Measurements from ENCODE around the gene FAM20A.
"Not testable (repeated sequence)": the region's sequence is repeated elsewhere in the genome, so short reads cannot be mapped to it uniquely, and the experiment has no call there.

The FAM20A gene

DNA sequence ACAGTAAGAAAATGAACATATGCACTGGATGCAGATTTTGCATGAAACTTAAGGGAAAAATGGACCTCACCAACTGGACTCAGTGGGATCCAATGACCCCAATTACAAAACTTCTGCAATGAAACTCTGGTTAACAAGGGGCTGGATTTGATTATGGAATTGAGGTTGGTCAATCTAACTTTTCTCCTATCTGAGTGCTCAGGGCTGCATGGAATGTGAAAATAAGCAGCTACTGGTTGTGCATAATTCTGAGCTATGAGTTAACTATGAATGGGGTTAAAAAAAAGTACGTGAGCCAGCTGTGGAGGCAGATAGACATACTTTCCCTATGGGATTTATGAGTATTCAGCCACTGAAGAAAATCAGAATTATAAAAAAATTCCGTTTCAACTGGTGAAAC is 9.2 kb downstream of the FAM20A start:
- DNase-seq (ENCODE audit: low spot score) = no peak
- FAIRE-seq = no peak

DNA sequence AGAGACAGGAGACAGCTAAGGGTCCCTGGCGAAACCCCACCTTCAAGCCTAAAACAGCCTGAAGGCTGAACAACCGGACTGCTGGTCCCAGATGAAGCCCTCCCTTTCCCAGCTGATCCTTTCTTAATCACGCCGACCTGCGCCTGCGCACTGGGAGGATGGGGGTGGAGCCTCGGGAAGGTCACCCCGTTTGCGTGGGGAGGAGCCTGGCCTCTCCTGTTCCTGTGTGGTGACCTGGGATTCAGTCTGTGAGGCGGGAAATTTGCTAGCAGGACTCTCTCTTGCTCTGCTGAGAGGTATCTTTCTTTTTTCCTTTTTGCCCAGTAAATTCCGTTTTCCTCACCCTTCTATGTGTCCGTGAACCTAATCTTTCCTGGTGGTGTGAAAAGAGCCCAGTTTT is 9.6 kb downstream of the FAM20A start:
- DNase-seq (ENCODE audit: low spot score) (no peak), FAIRE-seq (no peak)

DNA sequence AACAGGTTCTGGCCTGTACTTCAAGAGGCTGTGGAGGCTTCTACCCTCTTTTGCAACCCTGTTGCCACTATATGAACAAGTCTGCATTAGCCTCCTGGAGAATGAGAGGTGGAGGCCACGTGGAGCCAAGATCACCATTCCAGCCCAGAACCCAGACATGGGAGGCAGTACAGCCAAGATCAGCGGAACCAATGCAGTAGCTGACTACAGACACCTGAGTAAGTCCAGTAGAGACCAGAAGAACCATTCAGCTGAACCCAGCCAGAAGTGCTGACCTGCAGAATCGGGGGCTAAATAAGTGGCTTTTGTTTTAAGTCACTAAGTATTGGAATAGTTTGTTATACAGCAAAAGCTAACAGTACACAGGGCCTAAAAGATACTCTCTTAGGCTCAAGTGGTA is 12.1 kb downstream of the FAM20A start:
- DNase-seq (ENCODE audit: low spot score) (no peak), FAIRE-seq (no peak)

DNA sequence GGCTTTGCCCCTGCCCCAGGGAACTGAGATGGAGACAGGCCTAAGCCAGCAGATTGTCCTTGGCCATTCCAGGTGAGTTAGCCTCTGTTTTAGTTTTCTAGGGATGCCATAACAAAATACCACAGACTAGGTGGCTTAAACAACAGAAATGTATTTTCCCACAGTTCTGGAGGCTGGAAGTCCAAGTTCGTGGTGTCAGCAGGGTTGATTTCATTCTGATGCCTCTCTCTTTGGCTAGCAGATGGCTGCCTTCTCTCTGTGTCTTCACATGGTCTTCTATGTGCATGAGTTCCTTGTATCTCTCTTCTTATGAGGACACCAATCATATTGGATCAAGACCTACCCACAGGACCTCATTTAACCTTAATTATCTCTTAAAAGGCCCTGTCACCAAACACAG is 12.8 kb downstream of the FAM20A start:
- FAIRE-seq (no peak), DNase-seq (ENCODE audit: low spot score) (no peak)

DNA sequence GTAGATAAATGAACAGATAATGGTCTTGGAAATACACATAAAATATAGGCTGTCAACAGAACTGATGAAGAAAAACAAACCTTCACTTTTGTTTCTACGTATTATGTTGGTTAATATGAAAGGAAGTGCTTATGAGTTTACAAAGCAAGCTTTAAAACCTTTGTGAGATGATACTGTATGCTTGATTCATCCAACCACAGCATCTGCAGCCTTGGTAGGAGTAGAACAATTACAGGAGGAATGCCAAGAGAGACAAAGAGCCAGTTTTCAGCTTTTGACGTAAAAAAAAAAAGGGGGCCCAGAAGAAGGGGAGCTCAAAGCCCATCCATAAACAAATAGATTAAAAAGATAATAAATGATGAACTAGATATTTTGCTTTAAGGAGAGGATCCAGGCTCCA is 13.3 kb downstream of the FAM20A start:
- DNase-seq (ENCODE audit: low spot score) (no peak), FAIRE-seq (no peak)

DNA sequence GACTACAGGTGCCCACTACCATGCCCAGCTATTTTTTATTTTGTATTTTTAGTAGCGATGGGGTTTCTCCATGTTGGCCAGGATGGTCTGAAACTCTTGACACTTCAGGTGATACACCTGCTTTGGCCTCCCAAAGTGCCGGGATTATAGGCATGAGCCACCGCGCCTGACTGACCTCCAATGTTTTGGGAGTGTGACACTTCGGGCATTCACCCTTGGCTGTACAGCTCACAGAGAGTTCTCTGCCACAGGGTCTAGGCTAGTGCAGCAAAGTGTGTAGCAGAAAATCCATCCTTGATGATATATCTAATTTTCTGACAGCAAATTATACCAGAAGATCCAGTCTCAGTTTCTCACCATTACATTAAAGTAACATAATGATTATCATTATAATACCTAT is 14.1 kb downstream of the FAM20A start:
- no peak for DNase-seq (ENCODE audit: low spot score)
- FAIRE-seq = no peak

DNA sequence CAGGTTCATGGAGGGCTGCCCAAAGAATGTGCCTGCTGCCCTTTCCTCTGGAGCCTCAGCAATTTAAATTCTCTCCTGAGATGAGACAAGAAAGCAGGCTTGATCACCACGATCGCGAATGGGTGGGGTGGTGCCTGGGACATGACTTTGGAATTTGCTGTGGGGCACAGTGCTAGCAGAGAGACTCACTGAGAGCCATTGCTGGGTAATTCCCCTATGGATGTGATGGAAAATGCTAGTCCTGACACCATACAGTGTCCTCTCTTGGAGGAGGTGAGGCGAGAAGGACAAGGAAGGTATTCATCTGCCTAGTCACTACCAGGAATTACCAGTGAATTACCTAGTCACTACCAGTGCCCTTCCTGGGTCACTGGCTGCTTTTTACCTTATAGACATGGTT is 15.5 kb downstream of the FAM20A start:
- FAIRE-seq (no peak), DNase-seq (ENCODE audit: low spot score) (no peak)

DNA sequence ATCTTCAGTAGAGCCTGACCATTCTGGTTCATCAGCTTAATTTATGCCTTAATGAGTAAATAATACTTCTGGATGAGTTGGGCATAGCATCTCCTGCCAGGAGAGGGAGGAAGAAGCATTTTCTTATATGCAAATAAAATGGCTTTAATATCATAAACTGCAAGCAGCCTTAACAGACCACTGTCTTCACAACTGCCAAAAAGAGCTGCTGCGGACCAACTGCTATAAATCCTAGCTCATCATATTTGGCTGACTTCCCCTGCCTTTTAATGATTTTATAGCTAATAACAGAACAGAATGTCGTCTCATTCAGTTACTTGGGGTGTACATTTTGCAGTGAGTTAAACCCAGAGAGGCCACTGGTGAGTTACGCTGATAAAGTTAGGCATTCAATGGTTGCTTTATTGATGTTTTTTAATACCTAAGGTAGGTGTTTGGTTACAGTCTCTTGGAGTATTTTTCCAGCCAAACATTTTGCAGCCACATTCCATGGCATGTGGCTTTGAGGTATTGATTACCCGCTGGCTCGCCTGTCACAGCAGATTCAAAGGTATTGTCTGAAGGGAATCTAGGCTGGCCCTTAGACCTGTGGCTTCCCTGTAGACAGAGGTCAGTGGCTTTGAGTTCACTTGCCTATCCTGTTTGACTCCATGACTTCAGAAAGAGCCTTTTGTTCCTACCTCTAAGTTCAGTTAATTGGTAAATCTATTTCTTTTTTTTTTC is 16.4 kb downstream of the FAM20A start:
- FAIRE-seq = no peak
- DNase-seq (ENCODE audit: low spot score) = no peak

DNA sequence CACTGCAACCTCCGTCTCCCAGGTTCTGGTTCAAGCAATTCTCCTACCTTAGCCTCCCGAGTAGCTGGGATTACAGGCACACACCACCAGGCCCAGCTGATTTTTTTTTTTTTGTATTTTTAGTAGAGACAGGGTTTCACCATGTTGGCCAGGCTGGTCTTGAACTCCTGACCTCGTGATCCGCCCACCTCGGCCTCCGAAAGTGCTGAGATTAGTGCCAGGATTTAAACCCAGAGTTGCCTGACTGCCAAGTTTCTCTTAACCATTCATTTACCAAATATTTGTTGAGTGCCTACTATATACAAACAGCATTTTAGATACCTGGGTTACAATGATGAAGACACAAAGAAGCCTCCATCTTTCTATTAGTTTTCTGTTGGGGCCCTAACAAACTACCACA is 18.3 kb downstream of the FAM20A start:
- not testable (repeated sequence) for FAIRE-seq; DNase-seq (ENCODE audit: low spot score)

DNA sequence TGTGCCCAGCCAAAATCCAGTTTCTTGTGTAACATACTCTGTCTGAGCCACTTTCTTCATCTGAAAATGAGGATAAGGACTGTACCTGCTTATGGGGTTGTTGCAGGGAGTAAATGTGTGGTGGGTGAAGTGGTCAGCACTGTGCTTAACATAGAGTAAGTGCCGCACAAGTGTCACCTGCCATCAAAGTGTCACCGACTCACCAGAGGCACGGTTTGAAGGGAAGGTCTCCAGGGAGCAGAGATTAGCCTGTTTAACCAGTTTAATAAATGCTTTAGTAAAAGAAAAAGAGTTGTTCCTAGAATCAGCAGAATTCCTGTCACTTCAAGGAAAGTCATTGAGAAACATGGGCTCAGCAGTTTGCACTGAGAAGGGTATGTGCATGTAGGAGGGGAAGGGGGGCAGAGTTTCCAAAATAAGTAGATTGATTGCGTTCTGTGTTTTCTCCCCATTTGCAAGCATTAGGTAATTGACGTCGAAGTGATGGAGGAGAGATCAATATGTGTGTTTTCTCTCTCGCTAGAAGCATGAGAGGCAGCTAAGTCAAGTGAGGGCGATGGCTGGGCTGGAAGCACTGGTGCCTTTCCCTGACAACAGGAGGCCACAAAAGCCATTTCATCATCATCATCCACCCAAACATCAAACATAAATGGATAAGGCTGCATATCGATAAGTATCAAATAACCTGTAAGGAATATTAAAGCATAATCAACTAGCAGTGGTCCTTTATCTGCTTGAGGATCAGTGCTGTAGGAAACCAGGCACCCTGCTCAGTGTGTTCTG is 19.1 kb downstream of the FAM20A start:
- FAIRE-seq = no peak
- no peak for DNase-seq (ENCODE audit: low spot score)

DNA sequence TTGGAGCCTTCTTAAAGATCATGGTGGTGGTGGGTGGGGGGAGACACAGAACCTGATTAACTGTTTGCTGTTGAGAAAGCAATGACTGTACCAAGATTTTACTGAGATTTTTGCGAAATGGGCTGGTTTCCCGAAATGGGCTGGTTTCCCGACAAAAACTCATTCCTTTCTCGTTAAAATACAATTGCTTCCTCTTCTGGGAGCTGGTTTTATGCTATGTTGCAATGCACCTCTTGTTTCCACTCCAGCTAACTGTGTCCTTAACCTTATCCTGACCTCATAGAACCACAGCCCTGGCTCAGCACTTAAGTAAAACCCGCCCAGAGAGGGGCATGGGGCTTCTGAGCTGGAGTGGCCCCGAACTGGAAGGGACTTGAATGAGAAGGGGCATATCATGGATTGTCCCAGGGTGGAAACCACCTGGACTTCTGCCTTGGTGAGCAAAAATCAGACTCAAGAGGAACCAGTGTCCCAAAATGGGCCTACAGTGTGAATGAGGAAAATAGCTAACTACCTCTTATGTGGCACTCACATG is 20.9 kb downstream of the FAM20A start:
- DNase-seq (ENCODE audit: low spot score) (no peak), FAIRE-seq (no peak)

DNA sequence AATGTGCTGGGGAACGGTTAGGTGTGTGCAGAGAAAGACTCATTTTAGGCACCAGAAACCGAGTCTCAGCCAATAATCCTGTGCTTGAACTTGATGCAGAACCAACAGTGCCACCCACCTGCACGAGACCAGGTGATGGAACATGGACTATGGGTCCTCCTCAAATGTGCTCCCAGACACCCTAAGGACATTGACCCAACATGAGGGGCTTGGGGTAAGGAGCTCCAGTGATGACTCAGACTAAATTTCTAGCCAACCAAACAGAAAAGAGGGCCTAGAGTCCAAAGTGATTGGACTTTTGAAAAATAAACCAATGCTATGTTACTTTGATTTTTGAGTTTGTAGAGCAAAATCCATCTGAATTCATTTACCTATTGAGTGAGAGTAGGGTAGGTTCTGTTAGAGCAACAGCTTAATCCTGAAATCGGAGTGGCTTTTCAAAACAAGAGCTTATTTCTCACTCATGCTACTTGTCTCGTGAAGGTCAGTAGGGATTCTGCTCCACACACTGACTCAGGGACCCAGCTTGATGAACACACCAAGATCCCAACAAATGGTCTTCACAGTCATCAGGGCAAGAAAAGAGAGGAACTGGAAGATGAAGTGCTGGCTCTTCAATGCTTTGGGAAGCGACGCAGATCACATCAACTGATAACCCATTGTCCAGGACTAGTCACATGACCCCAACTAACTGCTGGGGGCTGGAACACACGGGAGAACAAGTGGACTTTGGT is 21.8 kb downstream of the FAM20A start:
- no peak for FAIRE-seq

DNA sequence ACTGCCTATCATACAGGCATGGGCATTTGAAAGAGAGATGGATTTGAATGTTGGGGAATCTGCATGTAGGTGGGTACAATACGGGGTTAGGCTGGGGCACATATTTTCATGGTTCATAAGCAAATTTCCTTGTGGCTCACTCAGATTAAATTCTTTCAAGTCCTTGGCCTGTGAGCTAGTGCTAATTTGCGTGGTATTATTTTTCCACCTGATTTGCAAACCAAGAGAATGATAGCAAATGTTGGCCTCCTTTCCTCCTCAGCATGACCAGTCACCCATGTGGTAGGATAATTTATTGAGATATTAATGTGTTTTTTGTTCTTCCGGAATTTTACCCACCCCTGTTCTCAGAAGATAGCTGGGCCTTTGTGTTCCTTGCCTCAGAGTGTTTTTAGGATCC is 22.9 kb downstream of the FAM20A start:
- FAIRE-seq (no peak), DNase-seq (ENCODE audit: low spot score) (no peak)

More for the DNA sequence above, 21.8 kb downstream of the FAM20A start:
- DNase-seq (ENCODE audit: low spot score) = no peak

DNA sequence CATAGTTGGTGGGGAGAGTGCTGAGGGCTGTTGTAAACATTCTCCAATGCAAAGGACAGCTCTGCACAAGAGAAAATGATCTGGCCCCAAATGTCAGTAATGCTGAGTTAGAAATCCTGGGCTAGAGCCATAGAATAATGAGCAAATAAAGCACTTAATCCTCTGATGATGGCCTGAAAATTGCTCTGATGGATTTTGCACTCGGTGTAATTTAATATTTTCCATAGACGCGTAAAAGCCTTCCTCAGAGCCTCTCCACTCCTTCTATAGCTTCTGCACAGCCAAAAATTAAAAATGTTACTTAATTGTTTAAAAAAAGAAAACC is 23.7 kb downstream of the FAM20A start:
- no peak for DNase-seq (ENCODE audit: low spot score)
- no peak for FAIRE-seq

DNA sequence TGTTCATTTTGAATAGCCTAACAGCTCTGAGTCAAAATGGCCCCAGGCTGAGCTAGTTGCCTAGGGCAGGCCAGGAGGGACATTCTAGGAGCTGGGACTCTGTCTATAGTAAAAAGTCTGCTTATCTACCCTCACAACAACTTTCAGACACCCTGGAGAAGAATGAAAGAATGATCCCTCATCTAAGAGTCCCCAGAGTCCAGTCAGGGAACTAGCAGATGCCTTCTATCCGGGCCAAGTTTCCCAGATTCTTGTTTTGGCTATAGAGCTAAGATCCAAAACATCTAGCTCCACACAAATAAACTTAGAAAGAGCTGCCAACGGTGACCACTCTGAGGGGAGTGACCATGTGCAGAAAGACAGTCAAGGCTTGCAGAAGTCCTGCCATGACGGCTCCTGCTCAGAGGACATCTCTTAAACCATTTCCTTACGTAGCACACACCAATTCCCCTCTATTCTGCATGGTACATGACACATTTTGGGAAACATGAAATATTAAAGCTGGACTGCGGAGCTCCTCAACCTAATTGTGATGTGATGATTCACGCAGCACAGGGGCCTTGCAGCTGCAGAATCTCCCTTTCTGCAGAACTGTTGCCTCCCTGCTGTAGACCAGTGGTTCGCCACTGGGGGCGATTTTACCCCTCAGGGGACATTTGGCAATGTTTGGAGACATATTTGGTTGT is 24.2 kb downstream of the FAM20A start:
- no peak for FAIRE-seq
- no peak for DNase-seq (ENCODE audit: low spot score)

DNA sequence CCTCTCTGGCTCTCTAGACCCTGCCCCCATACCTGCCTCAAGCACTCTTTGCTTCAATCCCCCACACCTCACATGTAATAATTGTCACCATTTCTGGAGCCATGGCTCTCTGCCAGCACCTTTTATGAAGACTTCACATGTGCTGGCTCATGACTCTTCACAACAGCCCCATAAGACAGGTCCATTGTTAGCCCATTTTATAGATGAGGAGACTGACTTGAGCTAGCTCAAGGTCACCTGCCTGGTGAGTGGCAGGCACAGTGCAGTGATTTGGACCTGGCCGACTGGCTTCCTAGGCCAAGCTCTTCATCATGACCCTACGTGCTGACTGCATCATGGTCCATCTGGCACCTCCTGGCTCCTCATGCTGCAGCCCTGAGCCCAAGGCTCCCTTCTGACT is 25.0 kb downstream of the FAM20A start:
- no peak for FAIRE-seq

DNA sequence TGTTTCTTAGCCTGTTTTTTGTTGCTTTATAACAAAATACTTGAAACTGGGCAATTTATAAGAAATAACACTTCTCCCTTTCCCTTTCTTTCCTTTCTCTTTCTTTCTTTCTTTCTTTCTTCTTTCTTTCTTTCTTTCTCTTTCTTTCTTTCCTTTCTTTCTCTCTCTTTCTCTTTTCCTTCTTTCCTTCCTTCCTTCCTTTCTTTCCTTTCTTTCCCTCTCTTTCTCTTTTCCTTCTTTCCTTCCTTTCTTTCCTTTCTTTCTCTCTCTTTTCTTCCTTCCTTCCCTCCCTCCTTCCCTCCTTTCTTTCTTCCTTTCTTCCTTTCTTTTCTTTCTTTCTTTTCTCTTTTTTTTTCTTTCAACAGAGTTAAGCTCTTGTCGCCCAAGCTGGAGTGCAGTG is 27.8 kb downstream of the FAM20A start:
- DNase-seq (ENCODE audit: low spot score) = no peak
- FAIRE-seq = no peak

More for the DNA sequence above, 25.0 kb downstream of the FAM20A start:
- DNase-seq (ENCODE audit: low spot score) = no peak

DNA sequence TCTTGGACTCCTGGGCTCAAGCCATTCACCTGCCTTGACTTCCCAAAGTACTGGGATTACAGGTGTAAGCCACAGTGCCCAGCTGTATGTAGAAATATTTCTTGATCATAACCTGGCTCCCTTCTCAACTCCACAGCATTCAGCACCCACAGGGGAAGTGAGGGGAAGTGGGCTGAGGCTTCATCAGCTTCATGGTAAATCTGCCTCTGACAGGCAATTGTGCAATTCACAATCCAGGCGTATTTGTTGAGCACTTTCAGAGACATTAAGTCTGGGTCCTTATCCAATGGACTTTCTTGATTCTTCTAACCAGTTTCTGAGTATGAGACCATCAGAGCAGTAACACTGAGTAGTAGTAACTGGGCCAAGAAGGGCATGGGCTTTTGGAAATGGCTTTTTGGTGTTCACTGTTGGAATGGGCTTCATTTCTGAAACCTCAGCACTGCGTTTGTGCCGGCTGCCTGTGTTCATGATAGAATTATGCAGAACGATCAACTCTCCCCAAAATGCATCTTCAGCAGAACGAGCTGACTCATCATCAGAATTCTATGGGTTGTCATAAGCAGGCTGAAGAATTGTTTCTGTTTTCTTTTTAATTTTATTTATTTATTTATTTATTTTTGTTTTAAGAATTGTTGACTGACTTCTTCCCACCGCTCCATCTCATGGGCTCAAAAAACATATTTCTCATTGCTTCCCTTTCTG is 28.9 kb downstream of the FAM20A start:
- no peak for FAIRE-seq

DNA sequence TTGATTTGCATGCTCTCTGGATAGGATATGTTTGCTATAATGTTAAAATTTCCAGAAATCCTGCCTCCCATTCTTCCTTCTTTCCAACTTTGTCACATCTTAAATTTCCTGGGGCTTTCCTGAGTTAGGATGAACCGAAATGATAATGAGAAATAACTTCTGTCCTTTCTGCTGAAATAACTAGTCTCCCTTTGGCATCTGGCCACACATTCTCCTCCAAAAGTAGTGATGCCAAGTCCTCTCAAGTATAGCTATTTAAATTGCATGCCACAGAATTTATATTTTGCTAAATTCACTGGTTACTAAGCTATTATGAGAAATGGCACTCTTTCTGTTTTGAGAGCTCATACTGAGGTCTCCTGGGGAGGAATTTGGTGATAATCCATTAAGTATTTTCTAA is 30.6 kb downstream of the FAM20A start:
- DNase-seq (ENCODE audit: low spot score) (no peak), FAIRE-seq (no peak)

More for the DNA sequence above, 28.9 kb downstream of the FAM20A start:
- no peak for DNase-seq (ENCODE audit: low spot score)

DNA sequence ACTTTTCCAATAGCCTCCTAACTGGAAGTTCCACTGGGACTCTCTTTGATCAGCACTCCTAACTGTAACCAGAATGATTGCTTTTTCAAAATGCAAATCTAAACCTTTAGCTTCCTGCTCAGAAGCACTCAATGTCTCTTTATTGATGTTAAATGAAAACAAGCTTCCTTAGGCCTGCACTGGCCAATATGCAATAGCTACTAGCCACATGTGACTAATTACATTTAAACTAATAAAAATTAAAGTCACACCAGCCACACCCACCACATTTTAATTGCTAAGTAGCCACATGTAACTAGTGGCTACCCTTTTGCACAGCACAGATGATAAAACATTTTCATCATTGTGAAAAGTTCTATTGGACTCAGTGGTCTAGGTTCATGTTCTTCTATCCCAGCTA is 31.8 kb downstream of the FAM20A start:
- no peak for FAIRE-seq
- DNase-seq (ENCODE audit: low spot score) = no peak

DNA sequence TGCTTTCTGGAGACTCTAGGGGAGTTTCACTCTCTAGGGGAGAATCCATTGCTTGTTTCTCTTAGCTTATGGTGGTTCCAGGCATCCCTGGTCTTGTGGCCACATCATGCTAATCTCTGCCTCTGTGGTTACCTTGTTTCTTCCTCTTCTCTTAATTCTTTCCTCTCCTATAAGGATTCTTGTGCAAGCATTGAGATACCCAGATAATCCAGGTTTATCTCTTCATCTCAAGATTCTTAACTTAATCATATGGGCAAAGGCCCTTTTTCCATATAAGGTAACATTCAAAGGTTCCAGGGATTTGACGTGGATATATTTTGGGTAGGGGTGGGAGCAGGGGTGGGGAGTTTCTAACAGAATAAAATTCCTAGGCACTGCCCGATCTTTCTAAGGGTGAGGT is 32.6 kb downstream of the FAM20A start:
- DNase-seq (ENCODE audit: low spot score) = no peak
- FAIRE-seq = no peak
